Stimulated activated CD8-positive, alpha-beta memory T cell treated with anti-CD3 and anti-CD28 coated beads, Interleukin-2, amount 100 ng/mL, for 1 hour (primary cell): ENCODE results near the gene GNG7.
A peak's percentile ranks its signal among the peaks of the same experiment; 100 is the strongest.
"Not testable (repeated sequence)": the region's sequence is repeated elsewhere in the genome, so short reads cannot be mapped to it uniquely, and the experiment has no call there.

Source experiments
- DNase-seq, 2 donors: peaks; one replicate each; pipeline ENCODE4 v3.0.0-alpha.2; 2020; ENCODE audit warnings: low read depth in 2 of 2

The GNG7 gene

GRCh38 chr19:2622371-2622961, 80.0 kb downstream of the GNG7 start:
- DNase-seq, result peak in 1 of 2 donors; percentile 24

GRCh38 chr19:2619076-2619475, 83.4 kb downstream of the GNG7 start:
- no peak for DNase-seq

GRCh38 chr19:2618611-2619010, 83.9 kb downstream of the GNG7 start:
- peak; percentile 55 to 59 for DNase-seq

DNA sequence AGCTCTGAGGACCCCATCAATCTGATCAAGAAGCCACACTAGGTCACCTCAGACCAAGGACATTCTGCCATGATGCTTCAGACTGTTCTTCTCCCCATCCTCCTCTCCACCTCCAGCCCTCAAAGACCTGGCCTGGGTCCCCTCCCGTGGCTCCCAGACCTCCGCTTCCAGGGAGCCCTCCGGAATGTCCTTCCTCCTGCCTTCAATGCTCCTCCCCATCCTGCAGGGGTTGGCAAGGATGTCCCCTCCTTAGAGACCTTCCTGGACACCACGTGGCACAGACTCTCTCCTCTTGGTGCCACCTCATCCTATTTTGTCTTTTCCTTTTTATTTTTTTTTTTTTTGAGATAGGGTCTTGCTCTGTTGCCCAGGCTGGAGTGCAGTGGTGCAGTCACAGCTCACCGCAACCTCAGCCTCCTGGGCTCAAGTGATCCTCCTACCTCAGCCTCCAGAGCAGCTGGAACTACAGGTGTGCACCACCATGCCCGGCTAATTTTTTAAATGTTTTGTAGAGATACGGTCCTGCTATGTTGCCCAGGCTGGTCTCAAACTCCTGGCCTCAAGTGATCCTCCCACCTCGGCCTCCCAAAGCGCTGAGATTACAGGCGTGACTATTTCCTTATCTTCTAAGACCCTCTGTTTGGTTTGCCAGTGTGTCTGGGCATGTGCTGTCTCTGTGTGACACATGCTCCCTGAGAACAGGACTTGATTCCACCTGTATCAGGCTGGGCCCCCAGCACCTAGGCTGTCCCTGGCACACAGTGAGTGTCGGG, 84.9 kb downstream of the GNG7 start:
- DNase-seq, result no peak

DNA sequence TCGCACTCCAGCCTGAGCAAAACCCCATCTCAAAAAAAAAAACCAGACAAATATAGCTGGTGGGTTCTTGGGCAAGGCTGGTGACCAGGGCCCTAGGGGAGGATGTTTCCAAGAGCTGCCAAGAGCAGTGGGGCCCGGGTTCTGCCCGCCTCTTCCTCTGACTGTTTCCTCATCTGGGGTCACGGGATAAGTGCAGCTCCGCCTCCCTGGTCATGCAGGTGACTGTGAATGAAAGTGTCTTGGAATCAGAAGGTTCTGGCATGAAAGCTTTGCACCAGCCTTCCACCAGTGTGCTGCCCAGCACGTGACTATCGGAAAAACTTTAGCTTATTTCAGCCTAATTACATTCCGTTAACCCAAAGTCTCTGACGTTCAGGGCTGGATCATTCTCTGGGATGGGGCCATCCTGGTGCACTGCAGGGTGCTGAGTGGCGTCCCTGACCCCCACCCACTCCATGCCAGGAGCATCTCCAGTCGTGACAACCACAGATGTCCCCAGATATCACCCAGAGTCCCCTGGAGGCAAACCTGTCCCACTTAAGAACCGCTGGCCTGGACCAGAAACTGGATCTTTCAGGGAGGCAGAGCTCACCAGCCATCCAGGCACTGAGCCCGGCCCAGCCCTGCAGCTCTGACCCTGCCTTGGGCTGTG, 85.6 kb downstream of the GNG7 start:
- DNase-seq, result no peak

GRCh38 chr19:2615782-2616181, 86.7 kb downstream of the GNG7 start:
- DNase-seq, result no peak

GRCh38 chr19:2613507-2614295, 88.8 kb downstream of the GNG7 start:
- peak in 1 of 2 donors; percentile 39 for DNase-seq

- no peak for DNase-seq
These were observed 89.8 kb downstream of the GNG7 start for GRCh38 chr19:2612619-2613249.

- DNase-seq, result no peak
These were observed 90.7 kb downstream of the GNG7 start for GRCh38 chr19:2611483-2612464.

- DNase-seq, result peak; percentile 77 to 81
These were observed 91.6 kb downstream of the GNG7 start for GRCh38 chr19:2610637-2611482.

DNA sequence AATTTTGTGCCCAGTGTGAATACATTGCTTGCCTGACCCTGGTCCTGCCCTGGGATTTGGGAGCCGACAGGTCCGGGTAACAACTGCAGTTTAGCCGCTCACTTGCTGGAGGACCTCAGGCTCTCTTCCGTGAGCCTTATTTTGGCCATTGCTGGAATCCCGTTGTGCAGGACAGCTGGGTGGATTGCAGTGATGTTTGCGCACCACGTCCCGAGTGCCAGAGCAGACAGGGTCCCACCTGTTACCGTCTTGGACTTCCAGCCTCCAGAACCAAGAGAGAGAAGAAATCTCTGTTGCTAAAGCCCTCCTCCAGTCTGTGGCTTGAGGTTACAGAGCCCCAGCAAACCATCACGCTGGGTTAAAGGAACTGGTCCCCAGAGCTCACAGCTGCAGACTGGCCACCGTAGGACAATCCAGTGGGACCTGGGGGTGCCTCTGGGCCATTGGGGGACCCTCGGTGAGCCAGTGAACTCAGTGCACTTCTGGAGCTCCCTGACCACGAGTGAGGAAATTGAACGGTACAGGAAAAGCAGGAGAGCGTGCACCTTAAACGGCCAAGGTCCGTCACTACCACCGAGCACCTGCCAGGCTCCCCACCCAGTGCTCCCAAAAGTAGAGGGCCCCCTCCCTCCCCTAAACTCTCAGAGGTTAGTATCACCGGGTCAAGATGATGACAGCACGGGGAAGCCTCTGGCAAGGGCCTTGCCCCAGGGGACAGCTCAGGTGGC, 92.9 kb downstream of the GNG7 start:
- DNase-seq, result no peak

- not testable (repeated sequence) for DNase-seq
These were observed 93.5 kb downstream of the GNG7 start for GRCh38 chr19:2609034-2609388.

DNA sequence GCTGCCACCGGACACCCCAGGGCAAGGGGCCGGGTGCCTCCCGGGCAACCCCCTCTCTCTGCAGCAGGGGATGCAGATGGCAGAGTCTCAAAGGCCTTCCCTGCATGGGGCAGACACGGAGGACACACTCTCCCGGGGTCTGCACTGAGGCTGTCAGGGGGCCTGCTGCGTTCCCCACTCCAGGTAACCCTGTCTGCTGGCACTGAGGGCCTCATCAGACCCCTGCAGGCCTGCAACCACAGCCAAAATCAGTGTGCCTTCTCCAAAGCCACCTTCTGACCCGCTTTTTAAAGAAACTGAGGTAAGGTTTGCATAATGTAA, 93.9 kb downstream of the GNG7 start:
- no peak for DNase-seq

DNA sequence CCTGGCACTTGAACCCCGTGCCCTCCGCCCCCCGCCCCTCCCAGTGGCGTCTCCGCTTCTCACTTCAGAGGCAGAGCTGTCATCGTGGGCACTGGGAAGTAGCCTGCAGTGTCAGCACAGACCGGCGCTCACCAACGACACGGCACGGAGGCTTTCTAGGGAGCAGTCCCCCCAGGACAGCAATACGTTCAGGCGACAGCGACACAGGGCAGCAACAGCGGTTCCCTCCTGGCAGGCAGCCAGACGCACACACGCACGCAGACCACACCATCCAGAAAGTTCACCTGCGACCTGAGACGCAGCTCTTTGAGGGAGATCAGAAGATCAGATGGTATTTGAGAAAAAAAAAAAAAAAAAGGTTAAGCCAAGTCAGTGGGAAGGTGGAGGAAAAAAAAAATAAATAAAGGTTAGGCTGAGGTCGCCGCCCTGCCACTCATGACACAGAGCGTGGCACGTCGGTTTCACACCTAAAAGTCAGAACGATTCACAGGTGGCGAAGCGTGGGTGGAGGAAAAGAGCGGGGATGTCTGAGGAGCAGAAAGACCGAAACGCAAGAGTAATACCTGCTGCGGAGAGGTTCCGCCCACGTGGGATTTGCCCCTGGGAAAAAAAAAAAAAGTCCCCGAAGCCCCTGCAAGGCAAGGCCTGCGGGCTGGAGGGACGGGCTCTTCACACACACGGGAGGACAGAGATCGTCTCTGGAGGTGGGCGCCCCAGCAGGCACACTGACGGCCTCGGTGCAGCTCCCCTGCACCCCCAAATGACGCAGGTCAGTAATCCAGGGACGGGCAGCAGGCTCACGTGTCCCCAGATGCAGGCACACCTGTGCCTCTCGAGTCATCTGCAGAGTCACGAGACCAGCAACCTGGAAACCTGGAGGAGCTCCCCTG, 94.5 kb downstream of the GNG7 start:
- DNase-seq, result peak; percentile 52 to 56

DNA sequence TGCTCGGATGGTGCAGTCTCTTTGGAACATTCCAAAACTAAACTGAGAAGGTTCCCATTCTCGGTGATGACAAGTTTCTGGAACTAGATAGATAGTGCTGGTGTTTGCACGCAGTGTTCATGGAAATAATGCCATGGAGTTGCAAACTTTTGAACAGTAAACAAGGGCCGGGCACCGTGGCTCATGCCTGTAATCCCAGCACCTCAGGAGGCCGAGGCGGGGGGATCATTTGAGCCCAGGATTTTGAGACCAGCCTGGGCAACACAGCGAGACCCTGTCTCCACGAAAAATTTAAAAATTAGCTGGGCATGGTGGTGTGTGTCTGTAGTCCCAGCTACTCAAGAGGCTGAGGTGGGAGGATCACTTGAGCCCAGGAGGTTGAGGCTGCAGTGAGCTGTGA, 95.7 kb downstream of the GNG7 start:
- DNase-seq, result not testable (repeated sequence)

GRCh38 chr19:2605889-2606288, 96.6 kb downstream of the GNG7 start:
- DNase-seq, result not testable (repeated sequence)

DNA sequence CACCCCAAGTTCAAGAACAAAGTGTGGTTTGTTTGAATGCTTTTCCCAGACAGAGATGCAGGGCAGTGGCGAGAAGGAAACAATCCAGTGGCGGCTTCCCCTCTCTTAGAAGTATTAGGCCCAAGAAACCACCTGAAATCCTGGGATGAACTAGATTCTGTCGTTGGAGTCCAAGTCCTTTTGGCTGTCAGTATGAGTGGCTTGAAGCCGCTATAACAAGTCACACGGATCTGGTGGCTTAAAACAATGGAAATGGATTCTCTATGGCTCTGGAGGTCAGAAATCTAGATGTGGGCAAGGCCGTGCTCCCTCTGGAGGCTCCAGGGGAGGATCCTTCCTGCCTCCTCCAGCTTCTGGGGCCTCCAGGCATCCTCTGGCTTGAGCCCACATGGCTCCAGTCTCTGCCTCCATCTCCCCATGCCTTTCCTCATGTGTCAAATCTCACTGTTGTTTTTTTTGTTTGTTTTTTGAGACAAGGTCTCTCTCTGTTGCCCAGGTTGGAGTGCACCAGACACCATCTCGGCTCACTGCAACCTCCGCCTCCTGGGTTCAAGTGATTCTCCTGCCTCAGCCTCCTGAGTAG, 97.7 kb downstream of the GNG7 start:
- DNase-seq, result no peak

DNA sequence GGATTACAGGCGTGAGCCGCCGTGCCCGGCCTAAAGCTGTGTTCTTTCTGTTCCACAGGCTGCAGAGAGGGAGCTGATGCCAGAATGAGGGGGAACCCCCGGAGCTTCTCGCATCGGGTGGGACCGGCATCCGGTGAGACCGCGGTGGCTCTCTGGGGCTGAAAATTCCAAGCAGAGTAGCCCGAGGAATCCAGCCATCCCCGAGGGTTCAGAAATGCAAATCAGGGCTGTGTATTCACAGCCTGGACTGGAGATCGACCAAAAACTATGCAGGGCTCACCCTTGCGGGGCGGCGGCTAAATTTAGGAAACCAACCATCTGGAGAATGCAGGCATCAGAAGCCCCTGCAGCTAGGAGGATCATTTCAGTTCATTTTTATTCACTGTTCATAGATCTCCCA, 99.2 kb downstream of the GNG7 start:
- DNase-seq, result no peak
